Colonic mucosa (tissue), 4 donors: ENCODE data around the gene S100A13. TPM values are rescaled to one million over a fixed set of nuclear protein-coding genes. Genes with fewer than 3 reads are reported as not detected.
A peak's percentile ranks its signal among the peaks of the same experiment; 100 is the strongest.
"Not testable (repeated sequence)": the region's sequence is repeated elsewhere in the genome, so short reads cannot be mapped to it uniquely, and the experiment has no call there.

Source experiments
- DNase-seq: peaks from one replicate; pipeline ENCODE4 v3.0.0-alpha.2; 2020
- H3K27ac ChIP-seq: fragments of 200-600 bp; one replicate; pipeline ENCODE4 v1.8.0; 2021
- H3K27me3 ChIP-seq: fragments of 200-600 bp; one replicate; pipeline ENCODE4 v1.8.0; 2021
- H3K36me3 ChIP-seq: fragments of 200-600 bp; one replicate; pipeline ENCODE4 v1.8.0; 2021
- H3K4me1 ChIP-seq: fragments of 200-600 bp; one replicate; pipeline ENCODE4 v1.8.0; 2021; ENCODE audit warnings: mild to moderate bottlenecking
- H3K4me3 ChIP-seq: fragments of 200-600 bp; one replicate; pipeline ENCODE4 v1.8.0; 2021
- H3K9ac ChIP-seq, 2 donors: one replicate each; pipeline ENCODE4 v1.7.0; 2013; ENCODE audit warnings: control low read depth in 2 of 2, low read depth in 2 of 2, low read length in 2 of 2
- H3K9me3 ChIP-seq: fragments of 200-600 bp; one replicate; pipeline ENCODE4 v1.8.0; 2021
- CTCF ChIP-seq: fragments of 200-600 bp; IDR thresholded peaks from one replicate; pipeline ENCODE4 v1.8.0; 2022; ENCODE audit warnings: antibody characterized with exemption, mild to moderate bottlenecking
- intact Hi-C: fragments of 100-400 bp; cut with DNase I; formaldehyde crosslinking; loops from one replicate; pipeline ENCODE4 v1.14.1; 2022
- total RNA-seq, 2 donors: library from RNA; stranded (reverse); fragmentation: NEBNext Ultra II Directional in 1 of 2; extraction: Animal tissue kit (Norgen Biotek cat#: 25700) in 1 of 2; gene quantifications; one replicate each; pipeline ENCODE4 v1.2.1, GENCODE V29; 2021
- donor health status: healthy.
- donor health status: DM: no; HTN: no; CAD: no.
- donor health status: DM: no; HTN: no; CAD: no.

The S100A13 gene
- total RNA-seq, 2 donors from 2014 or later: 45.2 to 67.2 TPM

DNA sequence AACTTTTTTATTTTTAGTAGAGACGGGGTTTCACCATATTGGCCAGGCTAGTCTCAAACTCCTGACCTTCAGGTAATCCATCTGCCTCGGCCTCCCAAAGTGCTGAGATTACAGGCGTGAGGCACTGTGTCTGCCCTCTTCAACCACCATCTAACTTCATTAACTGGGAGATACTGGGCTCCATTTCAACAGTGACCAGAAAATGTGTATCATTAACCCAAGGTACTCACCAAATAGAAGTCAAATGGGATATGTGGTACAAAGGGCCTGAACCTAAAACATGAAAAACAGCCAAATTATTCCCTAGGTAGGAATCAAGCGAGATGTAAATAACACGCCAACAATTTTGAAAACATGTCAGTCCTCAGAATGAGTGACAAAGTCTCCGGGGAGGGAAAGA lies 42.3 kb upstream of the S100A13 start:
- intact Hi-C loops: loop anchor here (10.0 kb wide), 2 partner anchors 95 to 315 kb away; partner anchors contain the start of gene RAB13
- H3K4me3 ChIP-seq: peak overlapping the region; percentile 93
- peaks cover 24% of the 10 kb centered on the region for H3K36me3 ChIP-seq
- no peaks in the 10 kb centered on the region for H3K27me3 ChIP-seq
- H3K4me1 ChIP-seq: peaks cover 9% of the 10 kb centered on the region
- H3K9ac ChIP-seq: peak overlapping the region; percentile 90 to 95
- H3K27ac ChIP-seq: no peak overlapping the region
- no peak for TF ChIP-seq CTCF
- DNase-seq: no peak
- no peaks in the 10 kb centered on the region for H3K9me3 ChIP-seq

DNA sequence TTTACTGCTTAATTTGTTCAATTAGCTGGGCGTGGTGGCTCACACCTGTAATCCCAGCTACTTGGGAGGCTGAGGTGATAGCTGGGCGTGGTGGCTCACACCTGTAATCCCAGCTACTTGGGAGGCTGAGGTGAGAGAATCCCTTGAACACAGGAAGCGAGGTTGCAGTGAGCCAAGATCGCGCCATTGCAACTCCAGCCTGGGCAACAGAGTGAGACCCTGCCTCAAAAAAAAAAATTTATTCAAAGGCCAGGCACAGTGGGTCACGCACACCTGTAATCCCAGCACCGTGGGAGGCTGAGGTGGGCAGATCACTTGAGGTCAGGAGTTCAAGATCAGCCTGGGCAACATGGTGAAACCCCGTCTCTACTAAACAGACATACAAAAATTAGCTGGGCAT lies 41.4 kb upstream of the S100A13 start:
- peaks cover 30% of the 10 kb centered on the region for H3K36me3 ChIP-seq
- H3K4me3 ChIP-seq, H3K9ac ChIP-seq, H3K9me3 ChIP-seq, DNase-seq, H3K27ac ChIP-seq, H3K27me3 ChIP-seq, H3K4me1 ChIP-seq: not testable (repeated sequence)
- intact Hi-C loops: loop anchor here (10.0 kb wide), 1 partner anchor 94 kb away; no protein-coding TSS in a partner anchor

DNA sequence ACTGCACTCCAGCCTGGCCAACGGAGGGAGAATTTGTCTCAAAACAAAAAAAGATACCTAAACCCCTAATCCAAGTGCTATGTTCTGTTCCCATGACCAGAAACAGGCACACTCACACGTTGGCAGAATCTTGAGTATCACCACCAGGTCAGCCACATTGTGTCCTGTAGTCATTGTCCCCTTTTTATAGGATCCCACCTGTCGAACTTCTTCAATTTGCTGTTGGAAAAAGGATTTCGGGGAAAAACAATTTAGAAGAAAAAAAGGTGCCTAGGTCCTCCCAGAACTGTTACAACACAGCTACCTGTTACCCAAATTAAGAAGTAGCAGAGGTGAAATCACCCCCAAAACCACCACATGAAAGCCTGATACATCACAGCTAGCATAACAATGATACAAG lies 40.1 kb upstream of the S100A13 start:
- Histone ChIP-seq H3K27me3 (no peaks in the 10 kb centered on the region), H3K27ac (no peak overlapping the region), H3K4me1 (peaks cover 9% of the 10 kb centered on the region), H3K9me3 (no peaks in the 10 kb centered on the region), H3K4me3 (no peak overlapping the region), H3K36me3 (peaks cover 38% of the 10 kb centered on the region), H3K9ac (no peak overlapping the region)
- intact Hi-C loops: loop anchor here (10.0 kb wide), 1 partner anchor 93 kb away; no protein-coding TSS in a partner anchor
- TF ChIP-seq CTCF: no peak
- DNase-seq: no peak

GRCh38 chr1:153663211-153663610 lies 35.9 kb upstream of the S100A13 start:
- Histone ChIP-seq H3K4me1 (peaks cover 5% of the 10 kb centered on the region), H3K27ac (no peak overlapping the region), H3K36me3 (peaks cover 38% of the 10 kb centered on the region), H3K9me3 (no peaks in the 10 kb centered on the region), H3K4me3 (no peak overlapping the region), H3K27me3 (no peaks in the 10 kb centered on the region), H3K9ac (no peak overlapping the region)
- intact Hi-C loops: loop anchor here (10.0 kb wide), 1 partner anchor 88 kb away; no protein-coding TSS in a partner anchor
- no peak for TF ChIP-seq CTCF
- DNase-seq: no peak

- no peaks in the 10 kb centered on the region for H3K27me3 ChIP-seq
- H3K9me3 ChIP-seq: no peaks in the 10 kb centered on the region
- H3K36me3 ChIP-seq: peaks cover 37% of the 10 kb centered on the region
- H3K4me1 ChIP-seq: peaks cover 5% of the 10 kb centered on the region
- H3K27ac ChIP-seq: no peak overlapping the region
- H3K9ac ChIP-seq: no peak overlapping the region
- H3K4me3 ChIP-seq: no peak overlapping the region
- TF ChIP-seq CTCF: no peak
- no peak for DNase-seq
- intact Hi-C loops: loop anchor here (10.0 kb wide), 1 partner anchor 87 kb away; no protein-coding TSS in a partner anchor
These were observed 35.0 kb upstream of the S100A13 start for GRCh38 chr1:153662269-153662668.

GRCh38 chr1:153661111-153661708 lies 33.9 kb upstream of the S100A13 start:
- no peak overlapping the region for H3K27ac ChIP-seq
- no peak for TF ChIP-seq CTCF
- peaks cover 5% of the 10 kb centered on the region for H3K4me1 ChIP-seq
- no peak overlapping the region for H3K9ac ChIP-seq
- intact Hi-C loops: loop anchor here (10.0 kb wide), 1 partner anchor 86 kb away; no protein-coding TSS in a partner anchor
- no peak for DNase-seq
- H3K27me3 ChIP-seq: no peaks in the 10 kb centered on the region
- peaks cover 26% of the 10 kb centered on the region for H3K36me3 ChIP-seq
- no peaks in the 10 kb centered on the region for H3K9me3 ChIP-seq
- no peak overlapping the region for H3K4me3 ChIP-seq
